Muscle of leg (tissue), 9 donors: Measurements from ENCODE around the gene UGT1A5. TPM values are rescaled to one million over a fixed set of nuclear protein-coding genes. Genes with fewer than 3 reads are reported as not detected.

Experiments
- polyA plus RNA-seq, 8 donors: library from polyadenylated mRNA; unstranded; fragments of 120-200 nt; gene quantifications; one replicate each; pipeline versions ENCODE4 v1.2.1 to v1.2.3, GENCODE V29; 2013; ENCODE audit warnings: inconsistent platforms in 1 of 8, low replicate concordance in 1 of 8; ENCODE audit not compliant: insufficient read length in 8 of 8, insufficient read depth in 1 of 8
- total RNA-seq: library from RNA; stranded (reverse); fragments of 120-200 nt; gene quantifications from one replicate; pipeline ENCODE4 v1.2.4, GENCODE V29; 2013

The UGT1A5 gene
- total and polyA plus RNA-seq, 9 donors, result not detected

Other genes starting within 250 kb of the UGT1A5 start
- 22.5 TPM for gene USP40, start 146.1 kb upstream of the UGT1A5 start, total RNA-seq
- 10 to 100 TPM; 18.0 to 30.2 (median 21.9) TPM for gene USP40, start 146.1 kb upstream of the UGT1A5 start, polyA plus RNA-seq
- gene UGT1A8, start 95.3 kb upstream of the UGT1A5 start, total RNA-seq, result not detected
- not detected for gene UGT1A8, start 95.3 kb upstream of the UGT1A5 start, polyA plus RNA-seq
- not detected for gene UGT1A10, start 76.5 kb upstream of the UGT1A5 start, total RNA-seq
- not detected for gene UGT1A10, start 76.5 kb upstream of the UGT1A5 start, polyA plus RNA-seq
- not detected for gene UGT1A9, start 41.0 kb upstream of the UGT1A5 start, total RNA-seq
- not detected for gene UGT1A9, start 41.0 kb upstream of the UGT1A5 start, polyA plus RNA-seq
- not detected for gene UGT1A7, start 31.0 kb upstream of the UGT1A5 start, total RNA-seq
- gene UGT1A7, start 31.0 kb upstream of the UGT1A5 start, polyA plus RNA-seq, result under 1 TPM in 1 of 8 donors, not detected in 7; 0.13 TPM
- not detected for gene UGT1A6, start 20.0 kb upstream of the UGT1A5 start, total RNA-seq
- gene UGT1A6, start 20.0 kb upstream of the UGT1A5 start, polyA plus RNA-seq, result under 1 TPM in 1 of 8 donors, not detected in 7; 0.16 TPM
- not detected for gene UGT1A4, start 5.8 kb downstream of the UGT1A5 start, total RNA-seq
- not detected for gene UGT1A4, start 5.8 kb downstream of the UGT1A5 start, polyA plus RNA-seq
- gene UGT1A3, start 16.1 kb downstream of the UGT1A5 start, total RNA-seq, result not detected
- gene UGT1A3, start 16.1 kb downstream of the UGT1A5 start, polyA plus RNA-seq, result not detected
- not detected for gene UGT1A1, start 47.4 kb downstream of the UGT1A5 start, total RNA-seq
- under 1 TPM in 4 of 8 donors, not detected in 4; 0.04 to 0.10 (median 0.08) TPM for gene UGT1A1, start 47.4 kb downstream of the UGT1A5 start, polyA plus RNA-seq
- gene MROH2A, start 65.4 kb downstream of the UGT1A5 start, total RNA-seq, result not detected
- gene MROH2A, start 65.4 kb downstream of the UGT1A5 start, polyA plus RNA-seq, result not detected
- 6.2 TPM for gene HJURP, start 141.6 kb downstream of the UGT1A5 start, total RNA-seq
- gene HJURP, start 141.6 kb downstream of the UGT1A5 start, polyA plus RNA-seq, result 10 to 100 TPM in 7 of 8 donors, 1 to 10 TPM in 1; 8.6 to 15.3 (median 12.2) TPM
- not detected for gene TRPM8, start 204.5 kb downstream of the UGT1A5 start, total RNA-seq
- under 1 TPM in 4 of 8 donors, not detected in 4; 0.17 to 0.30 (median 0.25) TPM for gene TRPM8, start 204.5 kb downstream of the UGT1A5 start, polyA plus RNA-seq